ENCODE measurements around the gene CELF2. TPM values are rescaled to one million over a fixed set of nuclear protein-coding genes. Genes with fewer than 3 reads are reported as not detected.

The CELF2 gene
- total RNA-seq, 1 donor from 2014 or later = 31.8 TPM

- H3K27me3 ChIP-seq (ENCODE audit: control insufficient read depth in 3 of 3, insufficient read depth in 3 of 3, low read length in 3 of 3) = no peaks in the 10 kb centered on the region
- H3K9me3 ChIP-seq (ENCODE audit: control insufficient read depth in 3 of 3, low read length in 3 of 3) = peaks cover 0 to 4% (median 0%) of the 10 kb centered on the region in 3 donors
- peaks cover 0 to 5% (median 0%) of the 10 kb centered on the region in 3 donors for H3K4me1 ChIP-seq (ENCODE audit: control insufficient read depth in 3 of 3, insufficient read depth in 3 of 3, low read length in 3 of 3)
- H3K4me3 ChIP-seq (ENCODE audit: low read length in 3 of 3) = no peak overlapping the region
- no peak overlapping the region for H3K27ac ChIP-seq (ENCODE audit: low read depth, low read length)
- peaks cover 3 to 7% (median 4%) of the 10 kb centered on the region in 3 donors for H3K36me3 ChIP-seq (ENCODE audit: control insufficient read depth in 3 of 3, insufficient read depth in 3 of 3, low read length in 3 of 3)
- H3K9ac ChIP-seq (ENCODE audit: low read depth in 1 of 3, low read length in 3 of 3) = no peak overlapping the region
Measured at GRCh38 chr10:11229893-11230292, 212.2 kb downstream of the CELF2 start.

- Histone ChIP-seq H3K4me3 (ENCODE audit: low read length in 3 of 3) (no peak overlapping the region), H3K9me3 (ENCODE audit: control insufficient read depth in 3 of 3, low read length in 3 of 3) (peaks cover 0 to 4% (median 0%) of the 10 kb centered on the region in 3 donors), H3K36me3 (ENCODE audit: control insufficient read depth in 3 of 3, insufficient read depth in 3 of 3, low read length in 3 of 3) (peaks cover 3 to 7% (median 4%) of the 10 kb centered on the region in 3 donors), H3K4me1 (ENCODE audit: control insufficient read depth in 3 of 3, insufficient read depth in 3 of 3, low read length in 3 of 3) (peaks cover 0 to 5% (median 0%) of the 10 kb centered on the region in 3 donors), H3K9ac (ENCODE audit: low read depth in 1 of 3, low read length in 3 of 3) (no peak overlapping the region), H3K27ac (ENCODE audit: low read depth, low read length) (no peak overlapping the region), H3K27me3 (ENCODE audit: control insufficient read depth in 3 of 3, insufficient read depth in 3 of 3, low read length in 3 of 3) (no peaks in the 10 kb centered on the region)
Measured at GRCh38 chr10:11230498-11231167, 213.0 kb downstream of the CELF2 start.

- Histone ChIP-seq H3K36me3 (ENCODE audit: control insufficient read depth in 3 of 3, insufficient read depth in 3 of 3, low read length in 3 of 3) (peaks cover 3 to 7% (median 4%) of the 10 kb centered on the region in 3 donors), H3K4me3 (ENCODE audit: low read length in 3 of 3) (no peak overlapping the region), H3K27ac (ENCODE audit: low read depth, low read length) (no peak overlapping the region), H3K27me3 (ENCODE audit: control insufficient read depth in 3 of 3, insufficient read depth in 3 of 3, low read length in 3 of 3) (no peaks in the 10 kb centered on the region), H3K9ac (ENCODE audit: low read depth in 1 of 3, low read length in 3 of 3) (no peak overlapping the region), H3K4me1 (ENCODE audit: control insufficient read depth in 3 of 3, insufficient read depth in 3 of 3, low read length in 3 of 3) (peaks cover 0 to 5% (median 0%) of the 10 kb centered on the region in 3 donors), H3K9me3 (ENCODE audit: control insufficient read depth in 3 of 3, low read length in 3 of 3) (peaks cover 0 to 4% (median 0%) of the 10 kb centered on the region in 3 donors)
Measured at GRCh38 chr10:11231285-11231684, 213.6 kb downstream of the CELF2 start.

GRCh38 chr10:11232222-11232961 is 214.7 kb downstream of the CELF2 start:
- Histone ChIP-seq H3K9ac (ENCODE audit: low read depth in 1 of 3, low read length in 3 of 3) (no peak overlapping the region), H3K4me1 (ENCODE audit: control insufficient read depth in 3 of 3, insufficient read depth in 3 of 3, low read length in 3 of 3) (peaks cover 0 to 2% (median 0%) of the 10 kb centered on the region in 3 donors), H3K27me3 (ENCODE audit: control insufficient read depth in 3 of 3, insufficient read depth in 3 of 3, low read length in 3 of 3) (no peaks in the 10 kb centered on the region)

GRCh38 chr10:11234857-11235531 is 217.3 kb downstream of the CELF2 start:
- peaks cover 0 to 5% (median 0%) of the 10 kb centered on the region in 3 donors for H3K36me3 ChIP-seq (ENCODE audit: control insufficient read depth in 3 of 3, insufficient read depth in 3 of 3, low read length in 3 of 3)
- peaks cover 0 to 4% (median 0%) of the 10 kb centered on the region in 3 donors for H3K9me3 ChIP-seq (ENCODE audit: control insufficient read depth in 3 of 3, low read length in 3 of 3)
- no peak overlapping the region for H3K9ac ChIP-seq (ENCODE audit: low read depth in 1 of 3, low read length in 3 of 3)
- no peak overlapping the region for H3K4me3 ChIP-seq (ENCODE audit: low read length in 3 of 3)
- H3K27ac ChIP-seq (ENCODE audit: low read depth, low read length) = no peak overlapping the region
- no peaks in the 10 kb centered on the region for H3K27me3 ChIP-seq (ENCODE audit: control insufficient read depth in 3 of 3, insufficient read depth in 3 of 3, low read length in 3 of 3)
- H3K4me1 ChIP-seq (ENCODE audit: control insufficient read depth in 3 of 3, insufficient read depth in 3 of 3, low read length in 3 of 3) = no peaks in the 10 kb centered on the region

More at GRCh38 chr10:11232222-11232961, 214.7 kb downstream of the CELF2 start:
- Histone ChIP-seq H3K9me3 (ENCODE audit: control insufficient read depth in 3 of 3, low read length in 3 of 3) (peaks cover 0 to 4% (median 0%) of the 10 kb centered on the region in 3 donors), H3K4me3 (ENCODE audit: low read length in 3 of 3) (no peak overlapping the region), H3K36me3 (ENCODE audit: control insufficient read depth in 3 of 3, insufficient read depth in 3 of 3, low read length in 3 of 3) (peaks cover 2 to 5% (median 3%) of the 10 kb centered on the region in 3 donors), H3K27ac (ENCODE audit: low read depth, low read length) (no peak overlapping the region)

- H3K4me1 ChIP-seq (ENCODE audit: control insufficient read depth in 3 of 3, insufficient read depth in 3 of 3, low read length in 3 of 3) = peaks cover 0 to under 1% (median 0%) of the 10 kb centered on the region in 3 donors
- H3K9ac ChIP-seq (ENCODE audit: low read depth in 1 of 3, low read length in 3 of 3) = no peak overlapping the region
- peaks cover 0 to 5% (median 0%) of the 10 kb centered on the region in 3 donors for H3K36me3 ChIP-seq (ENCODE audit: control insufficient read depth in 3 of 3, insufficient read depth in 3 of 3, low read length in 3 of 3)
- no peaks in the 10 kb centered on the region for H3K27me3 ChIP-seq (ENCODE audit: control insufficient read depth in 3 of 3, insufficient read depth in 3 of 3, low read length in 3 of 3)
- H3K9me3 ChIP-seq (ENCODE audit: control insufficient read depth in 3 of 3, low read length in 3 of 3) = peaks cover 0 to 4% (median 0%) of the 10 kb centered on the region in 3 donors
- H3K27ac ChIP-seq (ENCODE audit: low read depth, low read length) = no peak overlapping the region
- H3K4me3 ChIP-seq (ENCODE audit: low read length in 3 of 3) = no peak overlapping the region
Measured at GRCh38 chr10:11235771-11236170, 218.1 kb downstream of the CELF2 start.

- H3K27me3 ChIP-seq (ENCODE audit: control insufficient read depth in 3 of 3, insufficient read depth in 3 of 3, low read length in 3 of 3) = no peaks in the 10 kb centered on the region
- peaks cover 0 to 5% (median 0%) of the 10 kb centered on the region in 3 donors for H3K36me3 ChIP-seq (ENCODE audit: control insufficient read depth in 3 of 3, insufficient read depth in 3 of 3, low read length in 3 of 3)
- H3K9me3 ChIP-seq (ENCODE audit: control insufficient read depth in 3 of 3, low read length in 3 of 3) = peaks cover 0 to 4% (median 0%) of the 10 kb centered on the region in 3 donors
- H3K4me1 ChIP-seq (ENCODE audit: control insufficient read depth in 3 of 3, insufficient read depth in 3 of 3, low read length in 3 of 3) = peaks cover 0 to 2% (median 0%) of the 10 kb centered on the region in 3 donors
- H3K9ac ChIP-seq (ENCODE audit: low read depth in 1 of 3, low read length in 3 of 3) = no peak overlapping the region
- no peak overlapping the region for H3K27ac ChIP-seq (ENCODE audit: low read depth, low read length)
- no peak overlapping the region for H3K4me3 ChIP-seq (ENCODE audit: low read length in 3 of 3)
Measured at GRCh38 chr10:11236234-11236633, 218.6 kb downstream of the CELF2 start.

- Histone ChIP-seq H3K27me3 (ENCODE audit: control insufficient read depth in 3 of 3, insufficient read depth in 3 of 3, low read length in 3 of 3) (no peaks in the 10 kb centered on the region), H3K27ac (ENCODE audit: low read depth, low read length) (no peak overlapping the region), H3K9me3 (ENCODE audit: control insufficient read depth in 3 of 3, low read length in 3 of 3) (no peaks in the 10 kb centered on the region), H3K4me3 (ENCODE audit: low read length in 3 of 3) (no peak overlapping the region), H3K9ac (ENCODE audit: low read depth in 1 of 3, low read length in 3 of 3) (no peak overlapping the region), H3K36me3 (ENCODE audit: control insufficient read depth in 3 of 3, insufficient read depth in 3 of 3, low read length in 3 of 3) (peaks cover 0 to 5% (median 0%) of the 10 kb centered on the region in 3 donors), H3K4me1 (ENCODE audit: control insufficient read depth in 3 of 3, insufficient read depth in 3 of 3, low read length in 3 of 3) (peaks cover 6 to 7% (median 7%) of the 10 kb centered on the region in 3 donors)
Measured at GRCh38 chr10:11237571-11237970, 219.9 kb downstream of the CELF2 start.

GRCh38 chr10:11238893-11239292 is 221.2 kb downstream of the CELF2 start:
- peaks cover 0 to under 1% (median 0%) of the 10 kb centered on the region in 3 donors for H3K36me3 ChIP-seq (ENCODE audit: control insufficient read depth in 3 of 3, insufficient read depth in 3 of 3, low read length in 3 of 3)
- no peak overlapping the region for H3K4me3 ChIP-seq (ENCODE audit: low read length in 3 of 3)
- H3K27ac ChIP-seq (ENCODE audit: low read depth, low read length) = no peak overlapping the region
- no peaks in the 10 kb centered on the region for H3K27me3 ChIP-seq (ENCODE audit: control insufficient read depth in 3 of 3, insufficient read depth in 3 of 3, low read length in 3 of 3)
- no peaks in the 10 kb centered on the region for H3K9me3 ChIP-seq (ENCODE audit: control insufficient read depth in 3 of 3, low read length in 3 of 3)
- no peak overlapping the region for H3K9ac ChIP-seq (ENCODE audit: low read depth in 1 of 3, low read length in 3 of 3)
- peaks cover 8 to 10% (median 10%) of the 10 kb centered on the region in 3 donors for H3K4me1 ChIP-seq (ENCODE audit: control insufficient read depth in 3 of 3, insufficient read depth in 3 of 3, low read length in 3 of 3)
